Glomerular endothelial cell (primary cell): ENCODE data around the gene KRTAP4-1. TPM values are rescaled to one million over a fixed set of nuclear protein-coding genes. Genes with fewer than 3 reads are reported as not detected.
"Not testable (repeated sequence)": the region's sequence is repeated elsewhere in the genome, so short reads cannot be mapped to it uniquely, and the experiment has no call there.

ENCODE experiments used
- DNase-seq: peaks from one replicate; pipeline ENCODE4 v3.0.0-alpha.2; 2011; ENCODE audit warnings: low read depth, low spot score; ENCODE audit errors: extremely low read depth
- total RNA-seq: library from RNA; depleted of rRNA; stranded (reverse); fragments of >200 nt; gene quantifications from 2 replicates; pipeline ENCODE4 v1.2.3, GENCODE V29; 2015

The KRTAP4-1 gene
- total RNA-seq, 1 donor from 2014 or later = not detected

DNA sequence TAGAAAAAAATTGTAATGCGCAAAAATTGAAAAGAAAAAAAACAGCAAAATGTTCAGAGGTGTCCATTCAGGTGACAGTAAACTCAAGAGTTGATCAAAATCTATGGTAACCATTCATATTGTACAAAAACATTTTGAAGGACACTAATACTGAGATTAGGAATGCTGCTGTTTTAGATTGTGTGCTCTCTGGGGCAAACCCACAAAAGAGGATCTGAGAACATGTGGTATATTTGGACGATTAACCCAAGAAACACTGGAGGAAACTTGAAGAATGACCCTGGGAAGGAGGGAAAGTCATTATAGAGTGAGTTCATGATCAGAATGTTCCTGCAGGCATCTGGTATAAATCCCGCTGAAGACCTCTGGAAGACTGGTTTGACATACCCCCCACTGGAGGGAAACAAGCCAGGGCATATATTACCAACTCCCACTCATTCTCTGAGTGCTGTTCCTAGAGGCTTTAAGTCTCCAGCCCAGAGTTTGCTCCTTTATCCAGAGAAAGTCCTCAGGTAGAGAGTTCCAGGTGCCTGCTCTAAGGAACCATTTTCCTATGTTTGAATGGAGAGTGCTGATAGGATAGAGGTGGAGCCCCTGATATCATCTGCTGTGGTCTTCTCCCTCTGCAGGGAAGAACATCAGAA, 7.8 kb downstream of the KRTAP4-1 start:
- no peak for DNase-seq

DNA sequence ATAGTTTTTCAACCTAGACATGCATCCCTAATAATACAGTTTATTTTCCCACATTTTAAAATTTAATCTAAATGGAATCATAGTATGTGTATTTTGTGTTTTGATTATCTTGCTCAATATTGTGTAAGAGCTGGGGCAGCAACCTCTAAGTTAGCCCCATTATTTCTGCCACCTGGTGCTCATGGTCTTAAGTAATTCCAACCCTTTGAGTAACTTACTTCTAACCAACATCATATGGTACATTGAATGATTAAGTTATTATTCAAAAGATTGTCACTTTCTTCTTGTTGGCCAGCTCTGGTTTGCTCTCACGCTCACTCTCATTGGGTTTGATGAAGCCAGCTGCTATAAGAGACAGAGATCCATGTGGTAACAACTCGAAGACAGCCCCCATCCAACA, 12.8 kb downstream of the KRTAP4-1 start:
- no peak for DNase-seq

DNA sequence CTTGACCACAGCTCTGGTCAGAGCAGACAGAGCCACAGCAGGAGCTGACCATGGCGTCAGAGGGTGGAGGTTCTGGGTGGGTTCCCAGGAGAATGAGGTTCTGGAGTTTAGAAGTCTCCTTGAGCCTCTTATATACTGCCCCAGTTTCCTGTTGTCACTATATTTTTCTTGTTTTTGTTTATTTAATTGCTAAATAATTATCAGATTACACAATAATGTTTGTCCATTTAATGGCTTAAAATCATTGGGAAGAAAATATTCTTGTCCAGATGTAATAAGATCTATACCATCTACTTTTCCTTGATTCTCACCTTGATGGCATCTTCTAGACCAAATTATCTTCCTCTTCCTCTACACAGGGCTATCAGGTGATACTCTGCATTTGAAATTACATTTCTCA, 16.6 kb downstream of the KRTAP4-1 start, which contains the start of gene KRTAP4-3:
Gene KRTAP4-3, minus strand, starts transcription at position 101 of the 400 bp plus-strand sequence. Its CDS starts 49 bp downstream, at position 52.
- no peak for DNase-seq

DNA sequence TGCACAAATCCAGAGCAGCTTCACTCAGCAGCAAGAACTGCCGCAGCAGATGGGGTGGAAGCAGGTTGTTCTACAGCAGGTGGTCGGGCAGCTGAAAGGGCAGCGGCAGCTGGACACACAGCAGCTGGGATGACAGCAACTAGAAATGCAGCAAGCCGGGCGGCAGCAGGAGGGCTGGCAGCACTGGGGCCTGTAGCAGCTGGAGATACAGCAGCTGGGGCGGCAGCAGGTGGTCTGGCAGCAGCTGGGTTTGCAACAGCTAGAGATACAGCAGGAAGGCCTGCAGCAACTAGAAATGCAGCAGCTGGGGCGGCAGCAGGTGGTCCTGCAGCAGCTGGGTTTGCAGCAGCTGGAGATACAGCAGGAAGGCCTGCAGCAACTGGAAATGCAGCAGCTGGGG, 17.1 kb downstream of the KRTAP4-1 start:
- no peak for DNase-seq

DNA sequence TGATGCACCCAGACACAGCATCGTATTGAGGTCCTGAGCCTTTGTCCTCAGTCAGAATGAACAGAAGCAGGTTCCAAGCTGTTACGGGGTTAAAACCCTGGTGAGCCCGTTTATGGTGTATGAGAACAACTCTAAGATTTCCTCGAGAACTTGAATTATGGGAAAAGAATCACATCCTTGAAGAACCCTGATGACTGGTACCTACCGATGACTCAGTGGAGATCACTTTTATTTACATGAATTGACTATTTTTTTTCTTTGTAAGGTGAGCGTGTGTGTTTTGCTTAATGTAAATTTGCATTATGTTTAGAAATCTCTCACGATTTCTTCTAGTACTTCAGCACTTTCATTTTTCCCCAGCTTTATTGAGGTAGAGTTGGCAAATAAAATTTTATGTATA, 20.9 kb downstream of the KRTAP4-1 start:
- no peak for DNase-seq

DNA sequence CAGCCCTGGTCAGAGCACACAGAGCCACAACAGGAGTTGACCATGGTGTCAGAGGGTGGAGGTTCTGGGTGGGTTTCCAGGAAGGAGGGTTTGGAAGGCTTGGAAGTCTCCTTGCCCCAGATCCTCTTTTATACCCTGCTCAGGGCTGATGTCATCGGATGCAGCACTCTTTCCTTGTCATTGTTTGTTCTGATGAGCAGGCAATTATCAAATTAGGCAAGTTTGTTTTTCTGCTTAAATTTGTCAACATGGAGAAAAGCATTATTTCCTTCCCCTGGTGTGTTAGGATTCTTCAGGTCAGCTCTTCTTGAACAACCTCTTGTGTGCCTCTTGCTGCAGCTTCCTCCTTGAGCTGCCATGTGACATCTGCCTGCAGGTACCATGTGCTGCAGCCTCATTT, 24.1 kb downstream of the KRTAP4-1 start, which contains the start of gene KRTAP4-4:
Gene KRTAP4-4, minus strand, starts transcription at position 101 of the 400 bp plus-strand sequence. Its CDS starts 57 bp downstream, at position 44.
- no peak for DNase-seq

DNA sequence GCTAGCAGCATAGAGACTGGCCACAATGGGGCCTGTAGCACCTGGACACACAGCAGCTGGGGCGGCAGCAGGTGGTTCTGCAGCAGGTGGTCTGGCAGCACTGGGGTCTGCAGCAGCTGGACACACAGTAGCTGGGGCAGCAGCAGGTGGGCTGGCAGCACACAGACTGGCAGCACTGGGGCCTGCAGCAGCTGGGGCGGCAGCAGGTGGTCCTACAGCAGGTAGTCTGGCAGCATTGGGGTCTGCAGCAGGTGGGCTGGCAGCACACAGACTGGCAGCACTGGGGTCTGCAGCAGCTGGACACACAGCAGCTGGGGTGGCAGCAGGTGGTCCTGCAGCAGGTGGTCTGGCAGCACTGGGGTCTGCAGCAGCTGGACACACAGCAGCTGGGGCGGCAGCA, 24.5 kb downstream of the KRTAP4-1 start:
- DNase-seq = not testable (repeated sequence)

DNA sequence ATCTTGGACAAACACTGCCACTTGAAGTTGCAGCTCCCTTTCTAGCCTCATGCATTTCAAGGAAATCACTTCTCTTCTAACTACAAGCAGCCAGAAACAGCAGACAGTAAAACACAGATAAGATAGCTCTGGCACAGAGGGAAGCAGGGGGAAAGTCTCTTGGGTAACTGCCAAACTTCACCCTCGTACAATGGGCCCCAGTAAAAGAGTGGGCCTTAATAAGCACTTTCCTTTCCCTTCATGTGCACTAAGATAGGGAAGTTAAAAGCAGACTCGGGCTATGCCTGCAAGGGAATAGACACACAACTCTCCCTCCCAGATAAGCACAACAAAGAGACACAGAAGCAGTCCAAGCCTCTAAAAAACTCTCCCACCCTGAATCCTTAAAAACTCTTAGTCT, 30.9 kb downstream of the KRTAP4-1 start:
- DNase-seq = no peak

DNA sequence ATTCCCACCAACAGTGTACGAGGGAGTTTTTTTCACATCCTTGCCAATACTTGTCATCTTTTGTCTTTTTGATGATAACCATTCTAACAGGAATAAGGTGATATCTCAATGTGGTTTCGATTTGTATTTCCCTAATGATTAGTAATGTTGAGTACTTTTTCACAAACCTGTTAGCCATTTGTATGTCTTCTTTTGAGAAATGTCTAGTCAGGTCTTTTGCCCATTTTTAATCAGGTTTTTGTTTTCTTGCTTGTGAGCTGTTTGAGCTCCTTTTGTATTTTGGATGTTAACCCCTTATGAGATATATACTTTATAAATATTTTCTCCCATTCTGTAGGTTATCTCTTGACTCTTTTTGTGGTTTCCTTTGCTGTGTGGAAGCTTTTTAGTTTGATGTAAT, 33.2 kb downstream of the KRTAP4-1 start:
- no peak for DNase-seq

DNA sequence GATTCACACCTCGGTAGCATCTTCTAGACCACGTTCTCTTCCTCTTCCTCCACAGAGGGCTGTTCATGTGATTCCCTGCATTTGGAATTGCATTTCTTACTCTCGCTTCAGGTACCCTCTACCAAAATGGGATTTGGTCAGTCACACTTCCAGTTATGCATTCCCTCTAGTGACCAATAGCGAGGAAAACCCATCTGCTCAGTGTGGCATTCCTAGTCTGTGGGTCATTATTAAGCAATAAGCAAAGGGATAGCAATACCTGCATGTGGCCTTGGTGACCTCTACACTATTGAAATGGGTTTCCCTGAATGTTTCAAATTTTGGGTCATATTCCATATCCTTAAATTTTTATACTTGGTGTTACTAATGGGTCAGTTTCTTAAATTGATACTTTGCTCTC, 34.7 kb downstream of the KRTAP4-1 start:
- no peak for DNase-seq

DNA sequence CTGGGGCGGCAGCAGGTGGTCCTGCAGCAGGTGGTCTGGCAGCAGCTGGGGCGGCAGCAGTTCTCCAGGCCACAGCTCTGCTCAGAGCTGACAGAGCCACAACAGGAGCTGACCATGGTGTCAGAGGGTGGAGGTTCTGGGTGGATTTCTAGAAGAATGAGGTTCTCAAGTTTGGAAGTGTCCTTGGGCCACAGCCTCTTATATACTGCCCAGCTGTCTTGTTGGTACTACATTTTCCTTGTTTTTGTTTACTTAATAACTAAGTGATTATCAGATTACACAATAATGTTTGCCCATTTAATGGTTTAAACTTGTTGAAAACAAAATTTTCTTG, 35.1 kb downstream of the KRTAP4-1 start, which contains the start of gene KRTAP4-5:
Gene KRTAP4-5, minus strand, starts transcription at position 174 of the 334 bp plus-strand sequence. Its CDS starts 58 bp downstream, at position 116.
- DNase-seq = no peak

DNA sequence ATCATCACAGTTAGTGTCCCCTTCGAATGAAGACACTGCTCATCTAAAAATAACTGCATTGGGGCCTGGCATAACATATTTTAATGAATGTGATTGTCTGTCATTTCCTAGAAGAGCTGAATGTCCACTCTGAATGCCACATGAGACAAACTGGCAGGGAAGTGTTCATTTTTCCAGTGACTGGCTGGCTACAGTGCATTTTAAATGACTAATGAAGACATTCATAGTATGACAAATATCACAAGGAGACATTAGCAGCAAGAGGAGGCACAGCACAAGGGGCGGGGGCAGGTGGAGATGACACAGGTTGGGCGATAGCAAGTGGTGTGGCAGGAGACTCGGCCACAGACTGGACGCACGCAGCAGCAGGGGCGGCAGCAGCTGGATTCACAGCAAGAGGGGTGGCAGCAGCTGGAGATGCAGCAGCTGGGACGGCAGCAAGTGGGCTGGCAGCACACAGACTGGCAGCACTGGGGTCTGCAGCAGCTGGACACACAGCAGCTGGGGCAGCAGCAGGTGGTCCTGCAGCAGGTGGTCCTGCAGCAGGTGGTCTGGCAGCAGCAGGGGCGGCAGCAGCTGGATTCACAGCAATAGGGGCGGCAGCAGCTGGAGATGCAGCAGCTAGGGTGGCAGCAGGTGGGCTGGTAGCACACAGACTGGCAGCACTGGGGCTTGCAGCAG, 35.6 kb downstream of the KRTAP4-1 start:
- DNase-seq = not testable (repeated sequence)

DNA sequence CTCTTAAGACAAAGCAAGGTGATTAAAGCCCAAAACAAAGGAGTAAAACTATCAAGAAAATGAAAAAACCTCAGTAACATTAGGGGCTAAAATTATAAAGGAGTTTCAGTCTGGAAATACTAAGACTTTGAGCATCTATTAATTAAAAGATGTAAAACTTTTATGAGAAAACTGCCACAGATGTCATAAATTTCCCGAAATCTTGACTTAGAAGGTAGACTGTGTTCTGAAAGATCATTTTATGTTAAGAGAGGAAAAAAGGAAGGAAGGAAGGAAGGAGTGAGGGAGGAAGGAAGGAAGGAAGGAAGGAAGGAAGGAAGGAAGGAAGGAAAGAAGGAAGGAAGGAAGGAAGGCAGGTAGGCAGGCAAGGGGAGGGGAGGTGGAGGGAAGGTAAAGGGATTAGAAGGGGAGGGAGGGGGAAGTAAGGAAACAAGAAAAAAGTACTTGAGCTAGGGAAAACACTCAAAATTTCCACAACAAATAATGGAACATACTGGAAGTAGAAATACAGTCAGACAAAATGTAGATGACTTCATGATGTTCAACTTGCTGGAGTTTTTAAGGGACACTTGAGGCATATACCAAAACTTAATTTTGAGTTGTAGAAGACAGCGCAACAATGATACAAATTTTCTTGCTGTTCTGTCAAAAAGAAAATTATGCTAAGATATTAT, 37.0 kb downstream of the KRTAP4-1 start:
- DNase-seq = no peak

DNA sequence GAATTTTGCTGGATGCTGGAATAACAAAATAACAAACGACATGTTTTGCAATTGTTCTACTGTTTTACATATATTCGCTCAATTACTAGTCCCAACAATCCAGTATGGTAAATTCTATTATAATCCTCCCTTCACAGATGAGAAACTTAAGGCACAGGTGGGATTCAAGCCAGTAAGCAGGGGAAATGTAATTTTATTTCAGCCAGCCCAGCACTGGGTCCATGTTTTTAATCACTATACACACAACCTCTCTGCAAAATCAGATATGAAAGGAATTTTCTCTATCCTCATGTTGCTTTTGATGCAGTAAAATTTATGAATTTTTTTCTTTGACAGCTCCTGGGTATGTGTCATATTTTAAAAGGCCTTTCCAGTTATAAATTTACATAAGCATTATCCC, 39.5 kb downstream of the KRTAP4-1 start:
- DNase-seq = no peak

DNA sequence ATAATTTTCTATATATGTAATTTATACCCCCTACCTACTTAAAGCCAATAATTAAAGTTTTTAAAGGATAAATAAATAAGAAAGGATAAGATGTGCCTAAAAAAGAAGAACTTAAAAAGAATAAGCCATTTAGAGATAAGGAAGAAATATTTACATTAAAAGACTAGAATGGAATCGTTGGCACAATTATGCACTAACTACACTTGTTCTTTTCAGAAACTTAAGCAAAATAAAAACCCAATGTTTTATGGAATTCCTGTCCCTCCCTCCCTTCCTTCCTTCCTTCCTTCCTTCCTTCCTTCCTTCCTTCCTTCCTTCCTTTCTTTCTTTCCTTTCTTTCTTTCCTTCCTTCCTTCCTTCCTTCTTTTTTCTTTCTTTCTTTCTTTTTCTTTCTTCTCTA, 39.9 kb downstream of the KRTAP4-1 start:
- DNase-seq = no peak

DNA sequence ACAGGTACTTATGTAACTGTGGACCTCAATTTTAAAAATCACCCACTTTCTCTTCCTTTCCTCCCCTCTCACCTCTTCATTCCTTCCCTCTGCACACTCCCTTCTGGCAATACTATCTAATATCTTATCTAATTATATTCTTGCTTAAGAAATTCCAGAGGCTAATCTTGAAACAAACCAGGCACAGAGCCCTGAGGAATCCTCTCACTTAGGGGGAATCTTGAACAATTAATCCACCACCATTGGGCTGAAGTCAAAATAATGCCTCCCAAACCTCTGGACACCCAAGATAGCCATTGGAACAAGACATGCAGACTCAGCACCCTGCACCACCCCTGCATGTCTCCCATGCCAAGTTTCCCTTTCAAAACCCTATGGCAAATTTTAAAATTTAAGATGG, 43.4 kb downstream of the KRTAP4-1 start:
- DNase-seq = no peak

DNA sequence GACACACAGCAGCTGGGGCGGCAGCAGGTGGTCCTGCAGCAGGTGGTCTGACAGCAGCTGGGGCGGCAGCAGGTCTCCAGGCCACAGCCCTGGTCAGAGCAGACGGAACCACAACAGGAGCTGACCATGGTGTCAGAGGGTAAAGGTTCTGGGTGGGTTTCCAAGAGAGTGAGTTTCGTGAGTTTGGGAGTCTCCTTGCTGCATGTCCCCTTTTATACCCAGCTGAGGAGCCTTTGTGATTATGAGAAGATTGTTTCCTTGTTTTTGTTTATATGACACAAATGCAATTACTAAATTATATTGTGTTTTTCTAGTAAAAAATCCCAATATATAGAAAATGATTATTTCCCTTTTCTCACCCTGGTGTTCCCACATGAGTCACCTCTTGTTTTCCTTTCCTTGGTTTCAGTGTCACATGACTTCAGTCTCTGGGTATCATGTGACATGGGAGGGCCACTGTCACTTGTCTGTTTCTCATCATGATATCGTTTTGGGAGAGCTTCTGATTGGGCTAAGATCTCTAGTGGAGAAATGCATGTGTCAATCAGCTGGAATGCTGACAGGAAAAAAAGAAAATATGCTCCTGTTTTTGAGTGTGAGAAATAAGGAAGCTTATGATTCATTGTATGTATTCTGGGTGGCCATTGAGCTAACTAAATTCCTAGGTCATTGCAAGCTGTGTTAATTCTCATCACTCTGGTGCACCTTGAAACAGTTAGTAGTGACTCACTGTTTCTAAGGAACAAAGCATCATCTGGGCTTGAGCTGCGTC, 44.2 kb downstream of the KRTAP4-1 start, which contains the start of gene KRTAP4-6:
Gene KRTAP4-6, minus strand, starts transcription at position 185 of the 772 bp plus-strand sequence. Its CDS starts 57 bp downstream, at position 128.
- DNase-seq = no peak

DNA sequence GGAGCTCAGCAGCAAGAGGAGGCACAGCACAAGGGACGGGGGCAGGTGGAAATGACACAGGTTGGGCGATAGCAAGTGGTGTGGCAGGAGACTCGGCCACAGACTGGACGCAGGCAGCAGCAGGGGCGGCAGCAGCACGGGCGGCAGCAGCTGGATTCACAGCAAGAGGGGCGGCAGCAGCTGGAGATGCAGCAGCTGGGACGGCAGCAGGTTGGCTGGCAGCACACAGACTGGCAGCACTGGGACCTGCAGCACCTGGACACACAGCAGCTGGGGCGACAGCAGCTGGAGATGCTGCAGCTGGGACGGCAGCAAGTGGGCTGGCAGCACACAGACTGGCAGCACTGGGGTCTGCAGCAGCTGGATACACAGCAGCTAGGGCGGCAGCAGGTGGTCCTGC, 44.8 kb downstream of the KRTAP4-1 start:
- not testable (repeated sequence) for DNase-seq
